ENCODE results near the gene GNAL. TPM values are rescaled to one million over a fixed set of nuclear protein-coding genes. Genes with fewer than 3 reads are reported as not detected.

The GNAL gene
- total and polyA plus RNA-seq, 2 of the 4 experiments (the other 2 are of a cell fraction): 0.15 to 0.36 TPM

- intact Hi-C loops (cut with micrococcal nuclease) (no loop called here), in situ Hi-C loops (cut with MboI; ENCODE audit: low sequenced_read_pairs) (no loop called here), dilution Hi-C loops (cut with HindIII; ENCODE audit: low sequenced_read_pairs, unreplicated experiment) (no loop called here)
- ATAC-seq (ENCODE audit: low read depth): no peak
- Histone ChIP-seq H2BK15ac (ENCODE audit: low read depth, low read length) (no peak overlapping the region), H3K23ac (ENCODE audit: low read depth, low read length) (no peak overlapping the region), H2AK5ac (ENCODE audit: low read depth, low read length) (no peak overlapping the region), H2AFZ (replicated peaks; ENCODE audit: low read length, poor library complexity) (no peak overlapping the region), H4K8ac (ENCODE audit: low read depth in 2 of 2, low read length in 2 of 2) (no peak overlapping the region), H3K27me3 (ENCODE audit: control insufficient read depth, insufficient read depth, low read length) (peaks cover 8% of the 10 kb centered on the region), H3K9me1 (ENCODE audit: insufficient read depth, low read length) (no peaks in the 10 kb centered on the region), H4K91ac (ENCODE audit: insufficient read depth, low read depth, low read length) (no peak overlapping the region), H2BK5ac (ENCODE audit: low read depth, low read length, poor library complexity, severe bottlenecking) (no peak overlapping the region), H3K4me2 (ENCODE audit: low read depth, low read length) (no peak overlapping the region), H3K36me3 (ENCODE audit: control insufficient read depth, insufficient read depth, low read length) (no peaks in the 10 kb centered on the region), H3K56ac (ENCODE audit: extremely low read depth, insufficient read depth, low read length) (no peak overlapping the region), H3K14ac (replicated peaks; ENCODE audit: low read depth, low read length) (no peak overlapping the region), H3K9ac (ENCODE audit: low read depth, low read length) (no peak overlapping the region), H2BK20ac (ENCODE audit: low read depth, low read length) (no peak overlapping the region), H3K4me3 (ENCODE audit: insufficient read depth, low read depth, low read length) (no peak overlapping the region), H3K18ac (ENCODE audit: low read depth, low read length) (no peak overlapping the region), H4K20me1 (ENCODE audit: insufficient read depth, low read length) (no peaks in the 10 kb centered on the region), H2BK120ac (ENCODE audit: low read depth, low read length) (no peak overlapping the region), H4K5ac (ENCODE audit: low read depth, low read length) (no peak overlapping the region), H3K4me1 (ENCODE audit: control insufficient read depth, insufficient read depth, low read length) (no peaks in the 10 kb centered on the region), H3K4ac (ENCODE audit: low read depth, low read length) (no peak overlapping the region), H3K9me3 (ENCODE audit: control insufficient read depth, insufficient read depth, low read length) (no peaks in the 10 kb centered on the region), H2AK9ac (replicated peaks; ENCODE audit: low read depth, low read length, poor library complexity) (no peak overlapping the region), H3K27ac (ENCODE audit: insufficient read depth, low read length) (no peak overlapping the region), H3K79me1 (ENCODE audit: low read depth in 1 of 2, low read length in 2 of 2) (no peaks in the 10 kb centered on the region)
- no TSS peak for BruUV-seq (replicated peaks)
- TF ChIP-seq BHLHE40 (IDR thresholded peaks at IDR 0.05; ENCODE audit: low read depth, low read length): no peak
- TF ChIP-seq POLR2A (IDR thresholded peaks at IDR 0.05; ENCODE audit: low read depth, low read length): no peak
- TF ChIP-seq SMC3 (IDR thresholded peaks at IDR 0.05; ENCODE audit: low read depth, low read length): no peak
- no peak for TF ChIP-seq RFX5 (IDR thresholded peaks at IDR 0.05; ENCODE audit: low read depth, low read length)
- no peak for TF ChIP-seq USF2 (IDR thresholded peaks at IDR 0.05; ENCODE audit: low read depth, low read length)
- no peak for TF ChIP-seq CEBPB (IDR thresholded peaks at IDR 0.05; ENCODE audit: low read depth, low read length)
- no peak for TF ChIP-seq ELK1 (IDR thresholded peaks at IDR 0.05; ENCODE audit: borderline replicate concordance, low read depth, low read length)
- TF ChIP-seq MAZ (IDR thresholded peaks at IDR 0.05; ENCODE audit: borderline replicate concordance, low read depth, low read length): no peak
- TF ChIP-seq FOS (IDR thresholded peaks at IDR 0.05; ENCODE audit: low read depth, low read length): no peak
- no peak for TF ChIP-seq RCOR1 (IDR thresholded peaks at IDR 0.05; ENCODE audit: insufficient replicate concordance, low read length)
- no peak for TF ChIP-seq CHD1 (IDR thresholded peaks at IDR 0.05; ENCODE audit: low read depth, low read length)
- no peak for TF ChIP-seq RAD21 (IDR thresholded peaks at IDR 0.05; ENCODE audit: low read length)
- TF ChIP-seq CTCF (conservative IDR thresholded peaks at IDR 0.05; ENCODE audit: low read depth, low read length): no peak
- TF ChIP-seq NFE2L2 (IDR thresholded peaks at IDR 0.05; ENCODE audit: low read depth, low read length): no peak
- no peak for TF ChIP-seq MAFK (IDR thresholded peaks at IDR 0.05; ENCODE audit: low read depth, low read length)
- TF ChIP-seq MXI1 (IDR thresholded peaks at IDR 0.05; ENCODE audit: borderline replicate concordance, low read depth, low read length): no peak
- DNase-seq: no peak
- 80% methylated on average over 1 of the region's 3 CpGs; no CpG with 5 or more reads in 1 of the 2 experiments for WGBS, 2 experiments (ENCODE audit: extremely low coverage in 2 of 2, insufficient read length in 1 of 2)
- ChIA-PET POLR2A (ENCODE audit: unreplicated experiment) (no interaction called here), CTCF (no interaction called here)
Measured at GRCh38 chr18:11721720-11722119, 32.7 kb downstream of the GNAL start.
